GM10248 (cell line): ENCODE results near the gene FAM110A.

Experiments
- CTCF ChIA-PET: fragments of 300-600 bp; sonication (Branson Sonifier 250); formaldehyde crosslinking; extraction: SDS; loops from one replicate; lab custom pipeline; 2021; ENCODE audit warnings: antibody characterized with exemption; lab: Yijun Ruan, JAX
- POLR2A ChIA-PET: fragments of 350-650 bp; sonication (Branson Sonifier 250); formaldehyde crosslinking; extraction: SDS; loops from one replicate; lab custom pipeline; 2020; ENCODE audit warnings: antibody characterized with exemption; lab: Yijun Ruan, JAX
- DNase-seq: peaks from one replicate; pipeline ENCODE4 v3.0.0; 2012; ENCODE audit errors: extremely low spot score
- TF ChIP-seq, protein P1 (sequence below): IDR thresholded peaks from 2 replicates; pipeline ENCODE4 v1.5.1; 2012; ENCODE audit warnings: mild to moderate bottlenecking, low read depth; ENCODE audit errors: extremely low read depth, missing control alignments, control extremely low read depth

FAM110A gene

DNA sequence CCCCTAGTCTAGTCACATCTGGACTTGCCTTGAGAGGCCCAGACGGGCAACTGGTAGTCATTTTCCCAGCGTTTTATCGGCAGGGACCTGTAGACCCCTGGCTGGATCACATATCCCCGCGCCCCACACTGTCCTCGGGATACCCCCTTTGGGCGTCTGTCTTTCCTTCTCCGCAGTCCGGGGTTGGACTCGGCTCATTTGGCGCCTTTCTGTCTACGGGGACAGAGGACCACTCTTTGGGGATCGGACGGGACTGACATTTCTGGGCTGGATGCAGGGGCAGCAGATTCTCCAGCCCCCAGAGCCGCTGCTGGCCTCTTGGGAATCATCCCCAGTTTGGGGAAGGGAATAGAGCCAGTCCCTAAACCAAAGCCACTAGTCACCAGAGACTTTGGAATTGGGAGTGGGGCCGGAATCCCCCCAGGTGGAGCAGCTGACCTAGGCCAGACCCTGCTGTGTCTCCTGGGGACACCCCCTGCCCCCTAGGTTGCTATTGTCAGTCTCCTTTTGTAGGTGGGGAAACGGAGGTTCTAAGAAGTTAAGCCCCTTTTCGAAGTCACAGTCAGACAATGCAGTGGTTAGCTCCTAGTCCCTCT is 734 bp downstream of the FAM110A start:
- DNase-seq: no peak
- TF ChIP-seq, protein P1, sequence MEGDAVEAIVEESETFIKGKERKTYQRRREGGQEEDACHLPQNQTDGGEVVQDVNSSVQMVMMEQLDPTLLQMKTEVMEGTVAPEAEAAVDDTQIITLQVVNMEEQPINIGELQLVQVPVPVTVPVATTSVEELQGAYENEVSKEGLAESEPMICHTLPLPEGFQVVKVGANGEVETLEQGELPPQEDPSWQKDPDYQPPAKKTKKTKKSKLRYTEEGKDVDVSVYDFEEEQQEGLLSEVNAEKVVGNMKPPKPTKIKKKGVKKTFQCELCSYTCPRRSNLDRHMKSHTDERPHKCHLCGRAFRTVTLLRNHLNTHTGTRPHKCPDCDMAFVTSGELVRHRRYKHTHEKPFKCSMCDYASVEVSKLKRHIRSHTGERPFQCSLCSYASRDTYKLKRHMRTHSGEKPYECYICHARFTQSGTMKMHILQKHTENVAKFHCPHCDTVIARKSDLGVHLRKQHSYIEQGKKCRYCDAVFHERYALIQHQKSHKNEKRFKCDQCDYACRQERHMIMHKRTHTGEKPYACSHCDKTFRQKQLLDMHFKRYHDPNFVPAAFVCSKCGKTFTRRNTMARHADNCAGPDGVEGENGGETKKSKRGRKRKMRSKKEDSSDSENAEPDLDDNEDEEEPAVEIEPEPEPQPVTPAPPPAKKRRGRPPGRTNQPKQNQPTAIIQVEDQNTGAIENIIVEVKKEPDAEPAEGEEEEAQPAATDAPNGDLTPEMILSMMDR: no peak
- POLR2A ChIA-PET: interaction anchor here (0.6 kb wide), 1 partner anchor 121 kb away, joined by 3 read pairs; no protein-coding TSS in a partner anchor

DNA sequence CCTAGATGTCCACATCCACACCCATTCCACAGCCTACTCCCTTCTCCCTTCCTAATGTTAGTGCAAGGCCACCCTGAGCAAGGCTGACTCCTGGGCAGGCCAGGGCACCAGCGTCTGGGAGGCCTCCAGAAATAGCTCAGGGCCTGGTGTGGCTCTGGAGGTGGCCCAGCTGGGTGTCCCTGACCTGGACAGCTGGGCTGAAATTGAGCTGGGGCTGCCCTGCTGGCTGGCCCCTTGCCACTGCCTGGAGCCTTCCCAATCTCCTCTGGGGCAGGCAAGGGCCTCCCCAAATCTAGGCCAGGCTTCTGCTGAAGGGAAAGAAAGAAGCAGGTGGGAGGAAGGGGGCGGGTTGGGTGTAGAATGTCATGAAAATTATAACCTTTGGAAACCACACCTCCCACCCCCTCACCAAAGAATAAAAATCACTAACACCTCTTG is 2.1 kb downstream of the FAM110A start:
- TF ChIP-seq, protein P1: no peak
- CTCF ChIA-PET: interaction anchor here (1.4 to 1.5 kb wide), 2 partner anchors 20 to 120 kb away, joined by 5 read pairs; no protein-coding TSS in a partner anchor
- POLR2A ChIA-PET: no interaction called here
- DNase-seq: no peak

More for the DNA sequence above, 734 bp downstream of the FAM110A start:
- CTCF ChIA-PET: interaction anchor here (0.9 to 4.4 kb wide), 8 partner anchors 12 to 125 kb away, joined by 3 to 29 read pairs (median 6); no protein-coding TSS in a partner anchor

- CTCF ChIA-PET: interaction anchor here (1.4 to 1.5 kb wide), 2 partner anchors 20 to 120 kb away, joined by 5 read pairs; no protein-coding TSS in a partner anchor
- POLR2A ChIA-PET: no interaction called here
- TF ChIP-seq, protein P1: no peak
Measured at GRCh38 chr20:836190-836589, 2.7 kb downstream of the FAM110A start.

GRCh38 chr20:839015-839414 is 5.5 kb downstream of the FAM110A start:
- ChIA-PET CTCF (interaction anchor here (1.1 to 2.1 kb wide), 2 partner anchors 15 to 118 kb away, joined by 3 to 6 read pairs; no protein-coding TSS in a partner anchor), POLR2A (no interaction called here)
- DNase-seq: no peak
- TF ChIP-seq, protein P1: no peak

More at GRCh38 chr20:836190-836589, 2.7 kb downstream of the FAM110A start:
- DNase-seq: no peak

DNA sequence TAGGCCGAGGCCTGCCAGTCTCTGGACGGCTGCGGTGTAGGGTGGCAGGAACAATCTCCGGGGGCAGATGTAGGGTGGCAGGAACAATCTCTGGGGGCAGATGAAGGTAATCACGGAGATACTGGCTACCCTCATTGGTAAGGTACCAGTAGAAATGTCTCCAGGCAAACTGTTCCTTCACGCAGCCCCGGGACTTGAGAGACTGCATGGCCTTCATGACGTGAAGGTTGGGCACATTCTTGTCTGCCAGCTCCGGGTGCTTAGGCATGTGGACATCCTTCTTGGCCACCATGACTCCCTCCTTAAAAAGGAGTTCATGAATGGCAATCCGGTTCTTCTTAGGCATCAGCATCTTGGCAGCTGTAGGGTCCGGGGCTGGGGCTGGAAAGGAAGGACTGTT is 6.1 kb downstream of the FAM110A start:
- POLR2A ChIA-PET: interaction anchor here (0.6 kb wide), 1 partner anchor 364 kb away, joined by 4 read pairs; the partner anchor contains the start of gene C20orf202
- CTCF ChIA-PET: interaction anchor here (0.6 to 2.1 kb wide), 2 partner anchors 116 to 118 kb away, joined by 3 to 6 read pairs; no protein-coding TSS in a partner anchor
- no peak for DNase-seq
- TF ChIP-seq, protein P1: no peak

- TF ChIP-seq, protein P1: no peak
- ChIA-PET POLR2A (no interaction called here), CTCF (no interaction called here)
- DNase-seq: no peak
Measured at GRCh38 chr20:840503-840857, 7.0 kb downstream of the FAM110A start.
